ENCODE results near the gene SLC13A5. TPM values are rescaled to one million over a fixed set of nuclear protein-coding genes. Genes with fewer than 3 reads are reported as not detected.

Gene SLC13A5
- total and polyA plus RNA-seq, 7 donors = under 0.01 to 0.14 (median 0.03) TPM; not detected in 4

DNA sequence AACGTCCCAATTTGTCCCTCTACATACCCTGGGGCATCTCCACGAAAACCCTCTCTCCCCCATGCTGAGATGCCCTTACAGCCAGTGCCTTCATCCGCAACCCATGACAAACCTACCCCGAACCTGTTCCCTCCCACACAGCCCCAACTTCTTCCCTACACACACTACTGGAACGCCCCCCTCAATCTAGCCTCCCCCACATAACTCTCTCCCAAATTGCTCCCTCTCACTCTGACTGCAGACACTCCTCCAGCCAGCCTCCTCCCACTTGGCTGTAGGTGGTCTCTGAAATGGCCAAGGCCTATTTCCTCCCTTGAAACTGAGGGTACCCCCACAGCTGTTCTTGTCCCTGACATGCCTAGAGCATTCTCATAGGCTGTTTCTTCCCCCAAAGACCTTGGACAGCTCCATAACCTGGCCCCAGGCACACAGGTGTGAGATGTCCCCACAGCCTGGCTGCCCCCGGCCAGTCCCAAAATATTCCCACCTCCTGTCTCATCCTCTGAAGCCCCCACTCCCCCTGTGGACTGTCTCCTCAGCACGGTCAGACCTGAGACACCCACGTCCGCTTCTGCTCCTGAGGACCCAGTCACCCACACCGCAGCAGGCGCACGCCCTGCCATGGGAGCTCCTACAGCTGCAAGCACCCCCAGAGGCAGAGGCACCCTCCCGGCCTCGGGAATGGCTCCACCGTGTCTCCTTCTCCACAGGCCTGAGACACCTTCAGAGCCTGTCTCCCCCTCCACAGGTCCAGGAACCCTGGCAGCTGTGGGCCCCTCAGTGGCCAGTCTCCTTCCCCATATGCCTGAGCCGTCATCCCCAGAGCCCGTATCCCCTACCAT, 76.3 kb downstream of the SLC13A5 start:
- H3K27ac ChIP-seq = no peak overlapping the region
- WGBS, 2 donors = 94% methylated on average over 17 of the region's 17 CpGs
- H3K27me3 ChIP-seq = no peaks in the 10 kb centered on the region
- peaks cover 0 to 36% (median 28%) of the 10 kb centered on the region in 4 donors for H3K4me1 ChIP-seq
- no peak for DNase-seq
- no peaks in the 10 kb centered on the region for H3K9me3 ChIP-seq
- TF ChIP-seq, protein P1, sequence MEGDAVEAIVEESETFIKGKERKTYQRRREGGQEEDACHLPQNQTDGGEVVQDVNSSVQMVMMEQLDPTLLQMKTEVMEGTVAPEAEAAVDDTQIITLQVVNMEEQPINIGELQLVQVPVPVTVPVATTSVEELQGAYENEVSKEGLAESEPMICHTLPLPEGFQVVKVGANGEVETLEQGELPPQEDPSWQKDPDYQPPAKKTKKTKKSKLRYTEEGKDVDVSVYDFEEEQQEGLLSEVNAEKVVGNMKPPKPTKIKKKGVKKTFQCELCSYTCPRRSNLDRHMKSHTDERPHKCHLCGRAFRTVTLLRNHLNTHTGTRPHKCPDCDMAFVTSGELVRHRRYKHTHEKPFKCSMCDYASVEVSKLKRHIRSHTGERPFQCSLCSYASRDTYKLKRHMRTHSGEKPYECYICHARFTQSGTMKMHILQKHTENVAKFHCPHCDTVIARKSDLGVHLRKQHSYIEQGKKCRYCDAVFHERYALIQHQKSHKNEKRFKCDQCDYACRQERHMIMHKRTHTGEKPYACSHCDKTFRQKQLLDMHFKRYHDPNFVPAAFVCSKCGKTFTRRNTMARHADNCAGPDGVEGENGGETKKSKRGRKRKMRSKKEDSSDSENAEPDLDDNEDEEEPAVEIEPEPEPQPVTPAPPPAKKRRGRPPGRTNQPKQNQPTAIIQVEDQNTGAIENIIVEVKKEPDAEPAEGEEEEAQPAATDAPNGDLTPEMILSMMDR (IDR thresholded peaks at IDR 0.05) = no peak
- TF ChIP-seq EP300 (IDR thresholded peaks at IDR 0.05) (no peak), POLR2AphosphoS5 (IDR thresholded peaks at IDR 0.05) (no peak), POLR2A (IDR thresholded peaks at IDR 0.05) (no peak)
- H3K4me3 ChIP-seq = no peak overlapping the region
- intact Hi-C loops (cut with DNase I) = no loop called here
- peaks cover 0 to 31% (median 17%) of the 10 kb centered on the region in 4 donors for H3K36me3 ChIP-seq

DNA sequence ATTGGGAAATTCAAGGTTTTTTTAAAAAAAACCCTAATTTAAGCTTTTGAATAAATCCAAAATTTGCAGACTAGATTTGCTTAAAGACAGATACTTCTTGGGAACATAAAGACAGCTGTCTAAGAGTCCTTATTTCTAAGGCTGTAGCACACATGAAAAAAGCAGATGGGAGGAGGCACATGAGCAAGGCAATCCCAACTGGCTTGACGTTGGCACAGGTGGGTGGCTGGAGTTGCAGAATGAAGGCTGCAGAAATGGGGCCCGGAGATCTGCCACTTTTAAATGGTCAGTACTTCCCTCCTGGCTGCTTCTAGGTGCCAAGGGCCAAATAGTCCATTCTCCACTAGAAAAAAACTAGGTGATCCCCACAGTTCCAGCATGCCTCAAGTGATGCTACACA, 77.1 kb downstream of the SLC13A5 start:
- DNase-seq = no peak
- H3K27ac ChIP-seq = no peak overlapping the region
- H3K4me1 ChIP-seq = peaks cover 0 to 31% (median 22%) of the 10 kb centered on the region in 4 donors
- H3K27me3 ChIP-seq = no peaks in the 10 kb centered on the region
- 72 to 87% methylated on average over 2 of the region's 2 CpGs for WGBS, 2 donors
- H3K9me3 ChIP-seq = no peaks in the 10 kb centered on the region
- TF ChIP-seq, protein P1 (IDR thresholded peaks at IDR 0.05) = no peak
- TF ChIP-seq POLR2A (IDR thresholded peaks at IDR 0.05) (no peak), EP300 (IDR thresholded peaks at IDR 0.05) (no peak), POLR2AphosphoS5 (IDR thresholded peaks at IDR 0.05) (no peak)
- H3K36me3 ChIP-seq = peaks cover 0 to 36% (median 20%) of the 10 kb centered on the region in 4 donors
- intact Hi-C loops (cut with DNase I) = no loop called here
- H3K4me3 ChIP-seq = no peak overlapping the region

Small RNA genes lying within 50 kb of the gene (small RNA-seq; reads per million reads assigned to genes)
- 0 reads per million in 3 donors for gene AC004706.2
- 0 to 0.06 (median 0) reads per million in 3 donors for gene MIR4520-1

Other genes starting within 250 kb of the SLC13A5 start
- gene PITPNM3, start 156.8 kb downstream of the SLC13A5 start, total RNA-seq = 10 to 100 TPM in 1 of 4 donors, 1 to 10 TPM in 3; 4.3 to 13.6 (median 8.0) TPM
- gene PITPNM3, start 156.8 kb downstream of the SLC13A5 start, polyA plus RNA-seq = 1 to 10 TPM; 3.6 to 5.7 (median 4.6) TPM
- 10 to 100 TPM; 14.1 to 18.3 (median 14.5) TPM for gene KIAA0753, start 72.7 kb downstream of the SLC13A5 start, total RNA-seq
- 1 to 10 TPM; 3.6 to 8.1 (median 3.9) TPM for gene KIAA0753, start 72.7 kb downstream of the SLC13A5 start, polyA plus RNA-seq
- gene TXNDC17, start 72.3 kb downstream of the SLC13A5 start, total RNA-seq = 100 to 1,000 TPM in 3 of 4 donors, 10 to 100 TPM in 1; 37.3 to 152 (median 120) TPM
- gene TXNDC17, start 72.3 kb downstream of the SLC13A5 start, polyA plus RNA-seq = 100 to 1,000 TPM; 296 to 703 (median 532) TPM
- 1 to 10 TPM; 2.0 to 8.6 (median 7.1) TPM for gene MED31, start 61.8 kb downstream of the SLC13A5 start, total RNA-seq
- 10 to 100 TPM in 2 of 3 donors, 1 to 10 TPM in 1; 9.6 to 24.0 (median 11.5) TPM for gene MED31, start 61.8 kb downstream of the SLC13A5 start, polyA plus RNA-seq
- gene C17orf100, start 61.6 kb downstream of the SLC13A5 start, total RNA-seq = 1 to 10 TPM in 3 of 4 donors, under 1 TPM in 1; 0.81 to 2.8 (median 1.7) TPM
- gene C17orf100, start 61.6 kb downstream of the SLC13A5 start, polyA plus RNA-seq = 1 to 10 TPM; 2.1 to 4.2 (median 2.1) TPM
- gene XAF1, start 42.7 kb upstream of the SLC13A5 start, total RNA-seq = 10 to 100 TPM in 3 of 4 donors, 1 to 10 TPM in 1; 9.7 to 59.5 (median 35.8) TPM
- gene XAF1, start 42.7 kb upstream of the SLC13A5 start, polyA plus RNA-seq = 10 to 100 TPM in 1 of 3 donors, 1 to 10 TPM in 2; 3.2 to 64.1 (median 3.6) TPM
- gene FBXO39, start 62.8 kb upstream of the SLC13A5 start, total RNA-seq = not detected
- under 1 TPM in 1 of 3 donors, not detected in 2; 0.52 TPM for gene FBXO39, start 62.8 kb upstream of the SLC13A5 start, polyA plus RNA-seq
- not detected for gene TEKT1, start 118.4 kb upstream of the SLC13A5 start, total RNA-seq
- not detected for gene TEKT1, start 118.4 kb upstream of the SLC13A5 start, polyA plus RNA-seq